Endodermal cell (in vitro differentiated cells): ENCODE results near the gene ALDH4A1. TPM values are rescaled to one million over a fixed set of nuclear protein-coding genes. Genes with fewer than 3 reads are reported as not detected.

ENCODE experiments used
- DNase-seq: peaks from one replicate; pipeline ENCODE4 v3.0.0-alpha.2; 2017
- H3K27ac ChIP-seq: 2 replicates; pipeline ENCODE4 v1.5.1; 2013; ENCODE audit warnings: mild to moderate bottlenecking, low read depth, low read length, moderate library complexity
- H3K27me3 ChIP-seq: 2 replicates; pipeline ENCODE4 v1.6.1; 2013; ENCODE audit warnings: mild to moderate bottlenecking, low read length, moderate library complexity; ENCODE audit not compliant: insufficient read depth, control insufficient read depth, poor library complexity, severe bottlenecking
- H3K36me3 ChIP-seq: 2 replicates; pipeline ENCODE4 v1.7.0; 2013; ENCODE audit warnings: mild to moderate bottlenecking, low read length, moderate library complexity; ENCODE audit not compliant: control insufficient read depth, insufficient read depth
- H3K4me1 ChIP-seq: one replicate; pipeline ENCODE4 v1.7.0; 2013; ENCODE audit warnings: low read length; ENCODE audit not compliant: control insufficient read depth, insufficient read depth
- H3K4me3 ChIP-seq: 2 replicates; pipeline ENCODE4 v1.5.1; 2013; ENCODE audit warnings: mild to moderate bottlenecking, low read length, moderate library complexity
- H3K9ac ChIP-seq: 2 replicates; pipeline ENCODE4 v1.6.1; 2013; ENCODE audit warnings: mild to moderate bottlenecking, low read length, moderate library complexity; ENCODE audit not compliant: poor library complexity, severe bottlenecking; ENCODE audit errors: extremely low read depth
- H3K9me3 ChIP-seq: 2 replicates; pipeline ENCODE4 v1.6.1; 2013; ENCODE audit warnings: mild to moderate bottlenecking, low read length, moderate library complexity; ENCODE audit not compliant: control insufficient read depth
- H3K27ac Mint-ChIP-seq: 2 replicates; pipeline ENCODE4 v1.8.0; 2020; ENCODE audit warnings: mixed read lengths
- H3K27me3 Mint-ChIP-seq: 2 replicates; pipeline ENCODE4 v1.8.0; 2021; ENCODE audit warnings: mild to moderate bottlenecking, mixed read lengths; ENCODE audit not compliant: insufficient read depth
- H3K36me3 Mint-ChIP-seq: 2 replicates; pipeline ENCODE4 v1.8.0; 2020; ENCODE audit warnings: low read depth, mixed read lengths
- H3K4me1 Mint-ChIP-seq: 2 replicates; pipeline ENCODE4 v1.8.0; 2020; ENCODE audit warnings: mixed read lengths
- H3K4me3 Mint-ChIP-seq: 2 replicates; pipeline ENCODE4 v1.8.0; 2020; ENCODE audit warnings: mild to moderate bottlenecking, moderate library complexity, mixed read lengths
- H3K9me3 Mint-ChIP-seq: 2 replicates; pipeline ENCODE4 v1.8.0; 2020; ENCODE audit warnings: mild to moderate bottlenecking, mixed read lengths
- CTCF ChIP-seq: fragments of 200-600 bp; sonication (generic); conservative IDR thresholded peaks from 2 replicates; pipeline ENCODE4 v1.5.0; 2021; ENCODE audit warnings: antibody characterized with exemption, mild to moderate bottlenecking
- WGBS, 2 experiments: methylation state at CpG; one replicate each; pipeline versions ENCODE4 v1.1.5 to v1.1.7; 2013; ENCODE audit warnings: missing lambda C conversion rate in 2 of 2, mixed read lengths in 1 of 2; ENCODE audit not compliant: insufficient coverage in 1 of 2, insufficient read length in 1 of 2; 5-methylcytosine and 5-hydroxymethylcytosine counted together
- total RNA-seq, 2 donors: library from RNA; stranded (reverse); fragmentation: NEBNext Ultra II Directional in 1 of 2; extraction: Animal tissue kit (Norgen Biotek cat#: 25700) in 1 of 2; gene quantifications; 2 replicates in 1 of 2; 3 replicates in 1 of 2; pipeline ENCODE4 v1.2.1, GENCODE V29; 2021

The ALDH4A1 gene
- total RNA-seq, 2 donors from 2014 or later, result 7.6 to 18.7 TPM

- Histone ChIP-seq H3K4me1 (peaks cover 14% of the 10 kb centered on the region), H3K4me3 (no peak overlapping the region), H3K9ac (no peak overlapping the region), H3K9me3 (no peaks in the 10 kb centered on the region), H3K36me3 (no peaks in the 10 kb centered on the region), H3K27ac (peak overlapping the region; percentile 87), H3K27me3 (no peaks in the 10 kb centered on the region)
- H3K9me3 Mint-ChIP-seq, result no peaks in the 10 kb centered on the region
- no peaks in the 10 kb centered on the region for H3K36me3 Mint-ChIP-seq
- DNase-seq, result no peak
- H3K4me3 Mint-ChIP-seq, result no peak overlapping the region
- no peak for TF ChIP-seq CTCF
- H3K27me3 Mint-ChIP-seq, result no peaks in the 10 kb centered on the region
- peaks cover 28% of the 10 kb centered on the region for H3K4me1 Mint-ChIP-seq
- 94 to 98% methylated on average over 8 to 13 of the region's 13 CpGs for WGBS, 2 experiments
- peak overlapping the region; percentile 39 for H3K27ac Mint-ChIP-seq
Measured at GRCh38 chr1:18940303-18941020, 38.1 kb upstream of the ALDH4A1 start.

- H3K4me3 ChIP-seq, result no peak overlapping the region
- Mint-ChIP-seq H3K36me3 (no peaks in the 10 kb centered on the region), H3K27ac (no peak overlapping the region), H3K9me3 (no peaks in the 10 kb centered on the region), H3K4me1 (peaks cover 21% of the 10 kb centered on the region), H3K4me3 (no peak overlapping the region), H3K27me3 (no peaks in the 10 kb centered on the region)
- DNase-seq, result no peak
- H3K4me1 ChIP-seq, result peaks cover 14% of the 10 kb centered on the region
- H3K9ac ChIP-seq, result no peak overlapping the region
- no peaks in the 10 kb centered on the region for H3K27me3 ChIP-seq
- no peaks in the 10 kb centered on the region for H3K36me3 ChIP-seq
- no peak overlapping the region for H3K27ac ChIP-seq
- no peaks in the 10 kb centered on the region for H3K9me3 ChIP-seq
- 88 to 92% methylated on average over 5 to 7 of the region's 7 CpGs for WGBS, 2 experiments
- no peak for TF ChIP-seq CTCF
Measured at GRCh38 chr1:18939398-18940302, 37.3 kb upstream of the ALDH4A1 start.

- H3K9me3 ChIP-seq, result no peaks in the 10 kb centered on the region
- peaks cover 14% of the 10 kb centered on the region for H3K4me1 ChIP-seq
- no peak for TF ChIP-seq CTCF
- no peaks in the 10 kb centered on the region for H3K9me3 Mint-ChIP-seq
- no peaks in the 10 kb centered on the region for H3K27me3 Mint-ChIP-seq
- 68% methylated on average over 2 of the region's 2 CpGs; no CpG with 5 or more reads in 1 of the 2 experiments for WGBS, 2 experiments
- no peak overlapping the region for H3K4me3 ChIP-seq
- no peaks in the 10 kb centered on the region for H3K27me3 ChIP-seq
- H3K36me3 Mint-ChIP-seq, result no peaks in the 10 kb centered on the region
- no peak overlapping the region for H3K27ac Mint-ChIP-seq
- H3K27ac ChIP-seq, result no peak overlapping the region
- no peaks in the 10 kb centered on the region for H3K36me3 ChIP-seq
- H3K4me1 Mint-ChIP-seq, result peaks cover 20% of the 10 kb centered on the region
- DNase-seq, result no peak
- H3K4me3 Mint-ChIP-seq, result no peak overlapping the region
- no peak overlapping the region for H3K9ac ChIP-seq
Measured at GRCh38 chr1:18938707-18939070, 36.3 kb upstream of the ALDH4A1 start.
